Uterus (tissue), 4 donors: ENCODE data around the gene TWNK. TPM values are rescaled to one million over a fixed set of nuclear protein-coding genes. Genes with fewer than 3 reads are reported as not detected.

Source experiments
- DNase-seq, 2 donors: peaks; one replicate each; pipeline ENCODE4 v3.0.0-alpha.2; 2019 to 2020
- H3K27ac ChIP-seq, 2 donors: fragments of 200-600 bp; sonication (generic); 1 replicate in 1 of 2; 2 replicates in 1 of 2; pipeline ENCODE4 v1.5.1; 2016 to 2018
- H3K27me3 ChIP-seq, 2 donors: fragments of 200-600 bp; sonication (generic); one replicate each; pipeline ENCODE4 v1.5.1; 2018 to 2019; ENCODE audit warnings: control low read depth in 1 of 2
- H3K36me3 ChIP-seq, 2 donors: fragments of 200-600 bp; sonication (generic); one replicate each; pipeline ENCODE4 v1.5.1; 2019; ENCODE audit warnings: control low read depth in 1 of 2
- H3K4me1 ChIP-seq, 2 donors: fragments of 200-600 bp; sonication (generic); one replicate each; pipeline ENCODE4 v1.5.1; 2018 to 2019; ENCODE audit warnings: control low read depth in 1 of 2
- H3K4me3 ChIP-seq, 2 donors: fragments of 200-600 bp; sonication (generic); 1 replicate in 1 of 2; 2 replicates in 1 of 2; pipeline ENCODE4 v1.5.1; 2018 to 2019; ENCODE audit warnings: mild to moderate bottlenecking in 1 of 2
- H3K9me3 ChIP-seq, 2 donors: fragments of 200-600 bp; sonication (generic); one replicate each; pipeline ENCODE4 v1.5.1; 2019; ENCODE audit warnings: control low read depth in 1 of 2
- POLR2A ChIP-seq, 2 donors: fragments of 450-650 bp; IDR thresholded peaks; one replicate each; pipeline ENCODE4 v1.6.1; 2016; ENCODE audit warnings: antibody characterized with exemption in 2 of 2, mild to moderate bottlenecking in 1 of 2, moderate library complexity in 1 of 2
- intact Hi-C: fragments of 100-400 bp; cut with DNase I; formaldehyde crosslinking; loops from one replicate; pipeline ENCODE4 v1.15.1; 2023; ENCODE audit warnings: low total_unique reads
- total RNA-seq, 4 donors: library from RNA; depleted of rRNA in 3 of 4; stranded (reverse); fragments of >200 nt in 3 of 4; gene quantifications; one replicate each; pipeline versions ENCODE4 v1.1.0 to v1.2.4, GENCODE V29; 2014 to 2023
- TF ChIP-seq, protein P1 (sequence below), 4 experiments: fragments of 200-600 bp in 2 of 4; fragments of 450-650 bp in 2 of 4; sonication (generic) in 2 of 4; IDR thresholded peaks; one replicate each; pipeline ENCODE4 v1.5.1; 2016 to 2019; ENCODE audit warnings: antibody characterized with exemption in 4 of 4, mild to moderate bottlenecking in 2 of 4, moderate library complexity in 1 of 4
- donor health status: DM: yes; HTN: yes; CAD: no.

The TWNK gene
- total RNA-seq, 4 donors from 2014 or later, result 0.51 to 11.8 (median 6.2) TPM

DNA sequence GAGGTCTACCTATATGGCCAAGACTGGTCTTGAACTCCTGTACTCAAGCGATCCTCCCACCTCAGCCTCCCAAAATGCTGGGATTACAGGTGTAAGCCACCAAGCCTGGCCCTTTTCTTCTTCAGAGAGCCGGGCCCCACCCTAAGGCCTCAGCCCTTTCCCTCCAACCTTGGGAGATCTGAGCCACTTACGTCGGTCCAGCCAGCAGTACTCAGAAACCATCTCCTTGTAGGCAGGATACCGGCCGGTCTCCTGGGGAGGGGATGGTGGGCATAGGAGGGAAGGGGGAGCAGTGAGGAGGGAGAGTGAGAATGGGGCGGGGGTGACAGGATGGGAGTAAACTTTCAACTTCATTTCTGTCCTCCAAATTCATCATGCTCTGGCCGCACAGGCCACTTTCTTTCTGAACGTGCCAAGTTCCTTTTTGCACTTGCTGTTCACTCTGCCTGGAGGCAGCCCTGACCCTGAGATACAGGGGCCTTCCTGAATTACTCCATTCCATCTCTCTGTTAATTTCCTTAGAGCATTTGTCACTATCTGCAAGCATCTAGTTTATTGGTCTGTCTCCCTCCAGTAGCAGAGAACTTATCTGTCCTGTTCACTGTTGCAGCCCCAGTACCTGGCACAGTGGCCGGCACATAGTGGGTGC is 33.2 kb downstream of the TWNK start:
- TF ChIP-seq, protein P1, sequence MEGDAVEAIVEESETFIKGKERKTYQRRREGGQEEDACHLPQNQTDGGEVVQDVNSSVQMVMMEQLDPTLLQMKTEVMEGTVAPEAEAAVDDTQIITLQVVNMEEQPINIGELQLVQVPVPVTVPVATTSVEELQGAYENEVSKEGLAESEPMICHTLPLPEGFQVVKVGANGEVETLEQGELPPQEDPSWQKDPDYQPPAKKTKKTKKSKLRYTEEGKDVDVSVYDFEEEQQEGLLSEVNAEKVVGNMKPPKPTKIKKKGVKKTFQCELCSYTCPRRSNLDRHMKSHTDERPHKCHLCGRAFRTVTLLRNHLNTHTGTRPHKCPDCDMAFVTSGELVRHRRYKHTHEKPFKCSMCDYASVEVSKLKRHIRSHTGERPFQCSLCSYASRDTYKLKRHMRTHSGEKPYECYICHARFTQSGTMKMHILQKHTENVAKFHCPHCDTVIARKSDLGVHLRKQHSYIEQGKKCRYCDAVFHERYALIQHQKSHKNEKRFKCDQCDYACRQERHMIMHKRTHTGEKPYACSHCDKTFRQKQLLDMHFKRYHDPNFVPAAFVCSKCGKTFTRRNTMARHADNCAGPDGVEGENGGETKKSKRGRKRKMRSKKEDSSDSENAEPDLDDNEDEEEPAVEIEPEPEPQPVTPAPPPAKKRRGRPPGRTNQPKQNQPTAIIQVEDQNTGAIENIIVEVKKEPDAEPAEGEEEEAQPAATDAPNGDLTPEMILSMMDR (IDR thresholded peaks at IDR 0.05), result no peak
- TF ChIP-seq POLR2A (IDR thresholded peaks at IDR 0.05), result no peak
- no peak overlapping the region for H3K4me3 ChIP-seq
- intact Hi-C loops, result no loop called here
- no peak overlapping the region for H3K27ac ChIP-seq
- H3K36me3 ChIP-seq, result no peaks in the 10 kb centered on the region
- H3K9me3 ChIP-seq, result no peaks in the 10 kb centered on the region
- no peaks in the 10 kb centered on the region for H3K4me1 ChIP-seq
- peaks cover 0 to 3% of the 10 kb centered on the region in 2 donors for H3K27me3 ChIP-seq
- DNase-seq, result no peak

DNA sequence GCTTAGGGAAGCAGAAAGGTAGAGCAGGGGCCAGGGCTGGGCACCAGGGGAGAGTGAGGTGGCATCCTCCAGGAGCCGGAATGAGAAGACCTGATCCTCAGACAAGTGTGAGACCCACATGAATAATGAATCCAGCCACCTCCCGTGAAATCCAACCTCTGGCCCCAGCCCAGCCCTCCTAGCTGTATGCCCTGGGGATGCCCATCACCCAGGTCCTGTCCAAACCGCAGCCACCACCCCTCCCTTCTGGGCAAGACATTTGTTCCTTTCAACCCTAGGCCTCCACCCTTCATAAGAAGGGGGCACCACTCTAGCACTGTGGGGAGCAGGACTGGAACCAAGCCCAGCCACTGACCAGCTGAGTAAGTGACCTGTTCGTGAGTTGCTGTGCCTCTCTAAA is 33.9 kb downstream of the TWNK start:
- no peaks in the 10 kb centered on the region for H3K36me3 ChIP-seq
- no peak for DNase-seq
- H3K4me3 ChIP-seq, result no peak overlapping the region
- H3K27me3 ChIP-seq, result peaks cover 0 to 3% of the 10 kb centered on the region in 2 donors
- intact Hi-C loops, result no loop called here
- H3K4me1 ChIP-seq, result no peaks in the 10 kb centered on the region
- no peak overlapping the region for H3K27ac ChIP-seq
- no peak for TF ChIP-seq POLR2A (IDR thresholded peaks at IDR 0.05)
- TF ChIP-seq, protein P1 (IDR thresholded peaks at IDR 0.05), result no peak
- H3K9me3 ChIP-seq, result no peaks in the 10 kb centered on the region

DNA sequence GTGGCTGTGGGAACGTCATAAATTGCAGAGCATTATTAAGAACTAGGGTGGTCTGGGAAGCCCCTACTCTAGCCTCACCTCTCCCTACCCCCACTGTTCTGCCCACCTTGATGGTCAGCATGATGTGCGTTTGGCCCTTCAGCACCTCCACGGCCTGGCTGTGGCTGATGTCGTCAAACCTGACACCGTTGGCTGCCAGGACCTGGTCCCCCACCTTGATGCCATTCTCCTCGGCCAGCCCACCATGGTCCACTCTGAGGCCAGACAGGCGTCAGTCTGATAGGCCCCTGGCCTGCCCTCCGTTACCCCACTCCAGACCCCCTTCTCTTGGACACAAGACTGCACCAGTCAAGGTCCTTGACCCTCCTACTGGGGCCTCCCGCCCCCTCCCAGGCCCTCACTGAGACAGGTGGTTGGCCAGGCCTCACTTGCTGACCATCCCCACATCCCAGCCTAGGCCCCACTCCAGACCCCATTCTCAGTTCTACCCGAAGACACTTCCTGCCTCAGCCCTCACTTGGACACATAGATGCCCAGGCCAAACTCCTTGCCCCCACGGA is 34.4 kb downstream of the TWNK start:
- no peaks in the 10 kb centered on the region for H3K4me1 ChIP-seq
- no peak overlapping the region for H3K27ac ChIP-seq
- no peak for DNase-seq
- H3K4me3 ChIP-seq, result no peak overlapping the region
- H3K9me3 ChIP-seq, result no peaks in the 10 kb centered on the region
- peaks cover 0 to 3% of the 10 kb centered on the region in 2 donors for H3K27me3 ChIP-seq
- intact Hi-C loops, result no loop called here
- TF ChIP-seq, protein P1 (IDR thresholded peaks at IDR 0.05), result no peak
- TF ChIP-seq POLR2A (IDR thresholded peaks at IDR 0.05), result no peak
- no peaks in the 10 kb centered on the region for H3K36me3 ChIP-seq

DNA sequence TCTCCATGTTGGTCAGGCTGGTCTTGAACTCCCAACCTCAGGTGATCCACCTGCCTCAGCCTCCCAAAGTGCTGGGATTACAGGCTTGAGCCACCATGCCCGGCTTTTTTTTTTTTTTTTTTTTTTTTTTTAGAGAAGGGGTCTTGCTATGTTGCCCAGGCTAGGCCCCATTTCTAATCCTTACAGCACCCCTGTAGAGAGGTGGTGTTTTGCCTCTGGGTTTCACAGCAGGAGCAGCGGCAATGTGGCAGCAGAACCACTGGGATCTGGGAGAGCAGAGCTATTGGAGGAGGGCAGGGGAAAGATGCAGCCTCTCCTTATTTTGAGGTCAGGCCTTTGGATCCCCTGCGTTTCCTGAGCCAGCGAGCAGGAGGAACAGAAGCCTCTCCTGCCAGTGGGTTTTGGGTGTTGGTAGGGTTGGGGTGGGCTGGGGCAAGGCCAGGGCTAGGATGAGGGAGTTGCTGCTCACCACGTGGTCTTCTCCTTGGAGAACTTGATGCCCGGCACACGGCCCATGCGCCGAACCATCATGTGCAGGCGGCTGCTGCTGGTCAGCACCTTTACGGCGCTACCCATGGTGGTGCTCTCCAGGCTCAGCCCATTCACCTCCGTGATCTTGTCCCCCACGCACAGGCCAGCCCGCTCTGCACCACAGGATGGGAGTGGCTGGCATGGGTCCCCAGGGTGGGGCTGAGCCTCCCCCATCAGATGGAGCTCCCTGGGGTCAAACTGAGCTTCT is 35.8 kb downstream of the TWNK start:
- Histone ChIP-seq H3K4me1 (no peaks in the 10 kb centered on the region), H3K9me3 (no peaks in the 10 kb centered on the region), H3K27me3 (peaks cover 0 to 3% of the 10 kb centered on the region in 2 donors), H3K27ac (no peak overlapping the region), H3K4me3 (no peak overlapping the region), H3K36me3 (no peaks in the 10 kb centered on the region)
- intact Hi-C loops, result no loop called here
- TF ChIP-seq, protein P1 (IDR thresholded peaks at IDR 0.05), result no peak
- TF ChIP-seq POLR2A (IDR thresholded peaks at IDR 0.05), result no peak
- no peak for DNase-seq
